Fibroblast of skin of abdomen (primary cell): ENCODE measurements around the gene GFM2. TPM values are rescaled to one million over a fixed set of nuclear protein-coding genes. Genes with fewer than 3 reads are reported as not detected.
"Not testable (repeated sequence)": the region's sequence is repeated elsewhere in the genome, so short reads cannot be mapped to it uniquely, and the experiment has no call there.

Experiments
- DNase-seq: peaks from one replicate; pipeline ENCODE4 v3.0.0-alpha.2; 2013
- polyA plus RNA-seq, 2 experiments: library from polyadenylated mRNA; unstranded; fragments of 120-200 nt; gene quantifications; one replicate each; pipeline ENCODE4 v1.2.1, GENCODE V29; 2013; ENCODE audit not compliant: insufficient read length in 2 of 2

GFM2 gene
- 19.3 TPM for polyA plus RNA-seq (2013, experiment 1 of 2; ENCODE audit: insufficient read length)
- polyA plus RNA-seq (2013, experiment 2 of 2; ENCODE audit: insufficient read length), result 20.2 TPM

DNA sequence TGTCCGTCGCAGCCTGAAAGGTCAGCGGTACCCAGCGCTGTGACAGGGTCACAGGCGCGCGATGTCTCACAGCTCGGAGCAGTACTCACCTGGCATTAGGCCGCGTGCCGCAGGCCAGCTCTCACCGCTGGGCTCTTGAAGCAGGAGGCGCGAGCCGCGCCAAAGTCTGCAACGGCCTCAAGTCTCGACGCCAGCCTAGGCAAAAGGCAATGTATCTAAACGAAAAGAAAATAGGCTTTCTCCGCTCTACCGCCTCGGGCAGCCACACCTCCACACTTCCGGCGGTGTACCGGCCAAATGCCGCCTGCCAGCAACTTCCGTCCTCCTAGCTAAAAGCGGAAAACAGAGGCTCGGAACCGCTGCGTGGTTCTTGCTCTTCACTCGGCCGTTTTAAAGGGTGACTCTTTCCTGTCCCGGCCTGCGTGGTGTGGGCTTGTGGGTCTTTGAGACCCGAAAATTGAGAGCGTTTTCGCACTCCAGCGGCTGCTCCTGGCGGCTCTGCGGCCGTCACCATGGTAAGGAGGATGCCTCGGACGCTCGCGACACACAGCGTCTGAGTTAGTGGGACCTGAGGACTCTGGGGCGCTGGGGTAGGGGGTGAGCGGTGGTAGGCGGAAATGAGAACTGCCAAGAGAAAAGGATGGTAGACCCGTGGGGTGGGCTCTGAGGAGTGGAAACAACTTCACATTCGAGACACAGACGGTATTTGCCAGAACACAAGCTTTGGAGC lies at the start of gene GFM2, which contains the start of gene NSA2:
GFM2 (minus strand) TSS at position 269 of the 730 bp plus-strand sequence. CDS start 3,375 bp downstream, outside the sequence.
NSA2 (plus strand) TSS at position 401 of the 730 bp plus-strand sequence; CDS start at position 513, 112 bp downstream.
- DNase-seq, result peak; percentile 92

DNA sequence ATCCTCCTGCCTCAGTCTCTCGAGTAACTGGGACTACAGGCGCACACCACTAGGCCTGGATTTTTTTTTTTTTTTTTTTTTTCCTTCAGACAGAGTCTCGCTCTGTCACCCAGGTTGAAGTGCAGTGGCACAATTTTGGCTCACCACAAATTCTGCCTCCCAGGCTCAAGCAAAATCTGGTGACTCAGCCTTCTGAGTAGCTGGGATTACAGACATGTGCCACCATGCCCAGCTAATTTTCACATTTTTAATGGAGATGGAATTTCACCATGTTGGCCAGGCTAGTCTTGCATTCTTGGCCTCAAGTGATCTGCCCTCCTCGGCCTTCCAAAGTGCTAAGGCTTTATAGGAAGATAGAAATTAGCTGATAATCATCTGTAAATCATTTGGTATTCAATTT lies 44.0 kb upstream of the GFM2 start:
- no peak for DNase-seq

- DNase-seq, result peak; percentile 36
Measured at GRCh38 chr5:74801941-74802340, 35.0 kb upstream of the GFM2 start.

DNA sequence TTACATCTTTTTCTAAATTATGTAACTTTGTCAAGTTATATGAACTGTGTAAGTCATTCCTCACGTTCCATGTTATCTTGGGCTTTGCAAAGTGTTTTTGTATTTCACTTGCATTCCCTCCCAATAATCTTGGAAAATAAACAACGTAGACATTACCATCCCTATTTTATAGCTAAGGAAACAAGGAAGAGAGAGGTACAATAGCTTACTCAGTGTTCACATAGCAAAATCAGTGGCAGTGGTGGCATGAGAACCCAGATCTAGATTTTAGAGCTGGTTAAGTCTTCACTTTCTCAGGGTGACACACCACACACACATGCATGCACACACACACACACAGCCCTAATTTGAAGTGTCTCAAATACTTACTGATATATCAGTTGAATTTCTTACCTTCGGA lies 34.3 kb upstream of the GFM2 start:
- DNase-seq, result no peak

DNA sequence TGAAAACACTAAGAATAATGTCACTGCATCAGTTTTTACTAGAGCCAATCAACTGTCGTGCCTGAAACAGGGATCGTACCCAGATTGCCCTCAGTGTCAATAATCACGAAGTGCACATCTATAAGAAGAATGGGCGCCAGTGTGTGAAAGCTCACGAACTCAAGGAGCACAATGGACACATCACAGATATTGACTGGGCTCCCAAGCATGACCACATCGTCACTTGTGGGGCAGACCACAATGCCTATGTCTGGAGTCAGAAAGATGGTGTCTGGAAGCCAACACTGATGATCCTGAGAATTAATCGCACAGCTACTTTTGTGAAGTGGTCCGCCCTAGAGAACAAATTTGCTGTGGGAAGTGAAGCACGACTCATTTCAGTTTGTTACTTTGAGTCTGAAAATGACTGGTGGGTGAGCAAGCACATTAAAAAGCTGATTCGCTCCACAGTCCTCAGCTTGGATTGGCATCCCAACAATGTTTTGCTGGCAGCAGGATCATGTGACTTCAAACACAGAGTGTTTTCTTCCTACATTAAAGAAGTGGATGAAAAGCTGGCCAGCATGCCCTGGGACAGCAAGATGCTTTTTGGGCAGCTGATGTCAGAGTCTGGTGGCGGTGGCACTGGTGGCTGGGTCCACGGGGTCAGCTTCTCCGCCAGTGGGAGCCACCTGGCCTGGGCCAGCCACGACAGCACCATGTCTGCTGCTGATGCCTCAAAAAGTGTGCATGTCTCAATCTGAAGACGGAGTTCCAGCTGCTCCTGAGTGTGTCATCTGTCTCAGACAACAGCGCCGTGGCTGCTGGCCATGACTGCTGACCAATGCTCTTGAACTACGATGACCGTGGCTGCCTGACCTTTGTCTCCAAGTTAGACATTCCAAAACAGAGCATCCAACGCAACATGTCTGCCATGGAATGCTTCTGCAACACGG lies 32.3 kb upstream of the GFM2 start:
- DNase-seq, result peak; percentile 30

DNA sequence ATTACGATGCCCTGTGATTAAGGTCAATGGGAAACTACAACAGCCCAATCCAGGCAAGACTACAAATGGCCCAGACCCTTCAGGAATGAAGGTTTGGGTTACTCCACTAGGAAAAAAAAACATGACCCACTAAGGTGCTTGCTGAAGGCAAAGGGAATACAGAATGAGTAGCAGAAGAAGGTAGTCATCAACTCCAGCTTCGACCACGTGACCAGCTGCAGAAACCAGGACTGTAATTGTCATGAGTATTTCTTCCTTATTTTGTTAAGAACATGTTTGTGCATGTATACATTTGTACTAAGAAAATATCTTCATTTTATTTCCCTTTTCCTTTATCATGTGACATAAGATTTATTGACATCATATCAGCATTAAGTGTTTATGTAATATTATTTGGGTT lies 24.8 kb upstream of the GFM2 start:
- DNase-seq, result not testable (repeated sequence)

DNA sequence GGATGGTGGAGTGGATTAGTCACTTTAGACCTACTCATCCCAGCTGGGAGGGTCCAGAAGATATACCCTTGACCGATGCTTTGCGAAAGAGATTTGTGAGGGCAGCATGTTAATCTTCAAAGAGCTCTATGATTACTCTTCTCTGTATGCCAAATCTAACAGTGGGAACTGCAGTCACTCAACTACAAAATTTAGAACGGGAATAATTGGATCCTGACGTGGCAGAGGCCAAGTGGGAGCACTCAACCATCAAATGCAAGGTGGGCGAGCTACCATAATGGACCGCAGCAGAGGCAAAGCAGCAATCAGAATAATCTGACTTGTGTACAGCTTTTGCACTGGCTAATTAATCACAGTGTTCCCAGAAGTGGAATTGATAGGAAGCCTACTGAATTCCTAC lies 20.5 kb upstream of the GFM2 start:
- no peak for DNase-seq

DNA sequence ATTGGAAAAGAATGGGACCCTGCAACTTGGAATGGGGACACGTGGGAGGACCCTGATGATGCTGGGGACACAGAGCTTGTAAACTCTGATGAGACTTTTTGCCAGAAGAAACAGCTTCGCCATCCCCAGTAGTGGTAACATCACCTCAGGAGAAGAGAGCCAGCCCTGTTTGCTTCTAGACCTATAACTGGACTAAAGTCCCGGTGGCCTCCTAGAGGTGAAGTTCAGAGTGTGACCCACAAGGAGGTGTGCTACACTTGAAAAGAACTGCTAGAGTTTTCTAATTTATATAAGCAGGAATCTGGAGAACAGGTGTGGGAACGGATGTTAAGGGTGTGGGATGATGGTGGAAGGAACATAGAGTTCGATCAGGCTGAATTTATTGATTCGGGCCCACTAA lies 19.9 kb upstream of the GFM2 start:
- no peak for DNase-seq

DNA sequence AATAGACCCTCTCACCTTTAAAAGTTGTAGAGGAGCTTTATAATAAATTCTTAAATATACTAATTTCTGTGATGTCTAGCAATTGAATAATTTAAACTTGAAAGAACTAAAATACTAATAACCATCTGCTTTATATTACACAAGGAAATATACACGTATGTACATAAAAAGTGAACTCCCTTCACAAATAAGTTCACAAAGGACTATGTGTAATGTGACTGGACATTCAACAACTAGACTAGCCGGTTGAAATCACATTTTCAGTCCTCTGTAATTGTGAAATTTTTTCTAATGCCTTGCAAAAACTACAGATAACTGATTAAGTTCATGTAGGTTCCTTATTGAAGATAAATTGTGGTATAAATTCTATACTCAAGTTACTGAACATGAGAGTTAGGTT lies 11.7 kb upstream of the GFM2 start:
- no peak for DNase-seq

DNA sequence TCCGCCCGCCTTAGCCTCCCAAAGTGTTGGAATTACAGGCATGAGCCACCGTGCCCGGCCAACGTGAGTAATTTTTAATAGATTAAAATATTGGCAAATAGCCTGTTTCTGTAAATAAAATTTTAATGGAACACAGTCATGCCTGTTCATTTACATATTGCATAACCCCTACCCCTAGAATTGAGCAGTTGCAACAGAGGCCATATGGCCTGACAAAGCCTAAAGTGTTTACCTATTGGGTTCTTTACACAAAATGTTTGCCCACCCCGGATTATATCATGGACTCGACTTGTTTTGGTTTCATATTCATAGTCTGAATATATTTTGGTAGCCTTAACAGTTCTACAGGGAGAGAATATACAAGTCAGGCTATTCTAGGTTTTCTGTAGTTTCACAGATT lies 5.4 kb upstream of the GFM2 start:
- no peak for DNase-seq

GRCh38 chr5:74767579-74767913 lies 629 bp upstream of the GFM2 start:
- DNase-seq, result peak; percentile 29

GRCh38 chr5:74766418-74766848 lies 484 bp downstream of the GFM2 start:
- DNase-seq, result peak; percentile 17

DNA sequence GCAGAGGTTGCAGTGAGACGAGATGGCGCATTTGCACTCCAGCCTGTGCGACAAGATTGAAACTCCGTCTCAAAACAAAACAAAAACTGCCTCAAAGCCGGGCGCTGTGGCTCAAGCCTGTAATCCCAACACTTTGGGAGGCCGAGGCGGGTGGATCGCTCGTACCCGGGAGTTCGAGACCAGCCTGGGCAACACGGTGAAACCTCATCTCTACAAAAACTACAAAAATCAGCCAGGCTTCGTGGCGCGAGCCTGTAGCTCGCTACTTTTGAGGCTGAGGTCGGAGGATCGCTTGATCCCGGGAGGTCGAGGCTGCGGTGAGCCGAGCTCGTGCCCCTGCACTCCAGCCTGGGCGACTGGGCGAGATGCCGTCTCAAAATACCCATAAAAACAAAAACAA lies 988 bp downstream of the GFM2 start:
- no peak for DNase-seq

- DNase-seq, result no peak
Measured at GRCh38 chr5:74765201-74765600, 1.7 kb downstream of the GFM2 start.

DNA sequence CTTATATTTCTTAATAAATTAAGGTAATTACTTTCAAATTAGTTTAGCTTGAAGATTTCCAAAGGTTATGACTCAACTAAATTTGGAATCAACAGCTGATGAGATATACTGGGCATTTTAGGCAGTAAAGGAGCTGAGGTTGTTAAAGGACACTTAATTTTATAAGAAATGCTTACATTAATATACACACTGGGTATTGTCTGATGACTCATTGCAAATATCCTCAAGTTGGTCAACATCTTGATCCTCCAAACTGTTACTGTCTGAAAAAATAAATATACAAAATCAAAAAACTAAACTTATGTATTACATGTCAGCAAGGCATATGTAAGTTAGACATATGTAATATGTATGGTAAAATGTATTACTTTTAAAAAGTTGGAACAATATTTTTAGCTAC lies 3.4 kb downstream of the GFM2 start:
- DNase-seq, result no peak

GRCh38 chr5:74762599-74762998 lies 4.3 kb downstream of the GFM2 start:
- peak; percentile 60 for DNase-seq

GRCh38 chr5:74761241-74761640 lies 5.7 kb downstream of the GFM2 start:
- DNase-seq, result no peak

DNA sequence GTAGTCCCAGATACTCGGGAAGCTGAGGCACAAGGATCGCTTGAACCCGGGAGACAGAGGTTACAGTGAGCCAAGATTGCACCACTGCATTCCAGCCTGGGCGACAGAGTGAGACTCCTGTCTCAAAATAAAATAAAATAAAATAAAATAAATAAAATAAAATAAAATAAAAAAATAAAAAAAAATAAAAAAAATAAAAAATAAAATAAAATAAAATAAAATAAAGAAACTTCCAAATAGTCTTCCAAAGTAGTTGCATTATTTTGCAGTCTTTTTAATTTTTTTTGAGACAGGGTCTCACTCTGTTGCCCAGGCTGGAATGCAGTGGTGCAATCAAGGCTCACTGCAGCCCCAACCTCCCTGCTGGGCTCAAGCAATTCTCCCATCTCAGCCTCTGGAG lies 18.2 kb downstream of the GFM2 start:
- DNase-seq, result not testable (repeated sequence)

DNA sequence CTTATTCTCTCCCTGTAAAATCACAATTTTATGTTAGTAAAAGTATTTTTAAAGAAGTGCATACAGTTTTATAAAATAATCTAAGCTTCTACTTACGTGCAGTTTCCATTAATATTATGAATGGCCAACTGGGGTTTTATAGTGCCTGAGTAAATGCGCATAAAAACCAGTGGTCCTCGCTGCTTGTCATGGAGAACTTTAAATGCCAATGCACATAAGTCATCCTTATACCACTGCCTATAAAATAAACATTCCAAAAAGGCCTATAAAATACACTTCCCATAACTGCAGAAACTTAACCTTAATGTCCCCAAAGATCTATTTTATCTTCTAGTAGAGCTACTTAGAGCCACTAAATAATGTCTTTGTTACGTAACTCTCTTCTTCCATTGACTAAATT lies 28.5 kb downstream of the GFM2 start:
- no peak for DNase-seq

DNA sequence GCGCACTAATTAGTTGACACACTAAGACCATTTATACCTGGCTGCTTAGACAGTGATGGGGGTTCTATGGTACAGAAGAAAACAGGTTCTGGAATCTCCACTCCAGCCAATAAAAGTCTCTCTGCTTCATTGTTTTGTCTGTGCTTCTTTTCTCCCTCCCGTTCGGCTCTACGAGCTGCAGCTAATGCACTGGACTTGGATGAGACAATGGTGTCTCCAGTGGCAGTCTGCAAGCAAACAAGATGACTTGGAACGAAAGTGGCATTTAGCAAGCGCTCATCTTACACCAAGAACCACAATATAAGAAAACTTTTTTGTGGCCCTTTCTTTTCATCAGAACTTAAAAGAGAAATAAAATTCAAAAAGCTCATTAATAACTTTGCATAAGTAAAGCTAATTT lies 30.2 kb downstream of the GFM2 start:
- no peak for DNase-seq

DNA sequence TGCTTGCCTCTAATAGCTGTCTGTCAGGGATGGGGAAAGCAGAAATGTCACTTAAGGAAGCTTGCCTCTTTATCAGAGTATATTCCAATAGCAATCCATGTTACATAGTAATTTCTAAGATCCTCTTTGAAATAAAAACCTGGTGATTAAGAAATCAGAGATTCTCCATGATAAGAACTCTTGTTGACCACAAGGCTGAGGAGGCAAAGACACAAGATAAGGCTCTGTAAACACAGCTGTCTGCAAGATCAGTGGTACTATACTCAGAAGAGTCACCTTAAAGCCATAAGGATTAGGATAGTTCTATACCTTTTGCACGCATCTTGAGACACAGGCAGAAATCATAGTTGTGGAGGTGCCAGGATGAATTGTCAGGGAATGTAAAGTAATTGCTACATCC lies 41.6 kb downstream of the GFM2 start:
- DNase-seq, result no peak

- no peak for DNase-seq
Measured at GRCh38 chr5:74722271-74722670, 44.6 kb downstream of the GFM2 start.

DNA sequence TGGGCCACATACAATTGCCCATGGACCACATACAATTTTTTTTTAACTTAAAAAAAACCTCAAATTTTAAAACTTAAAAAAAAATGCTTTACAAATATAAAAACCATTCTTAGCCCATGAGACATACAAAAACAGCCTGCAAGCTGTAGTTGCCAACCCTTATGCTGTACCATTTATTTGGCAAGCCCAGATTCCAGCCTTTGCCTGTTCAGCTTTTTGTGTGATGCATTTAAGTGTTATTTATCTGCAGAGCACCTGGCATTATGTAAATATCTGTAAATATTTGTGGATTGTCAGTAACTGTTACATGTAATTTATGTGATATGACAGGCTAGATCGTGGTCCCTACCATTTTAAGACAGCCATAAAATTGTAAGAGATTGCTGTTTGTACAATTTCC lies 49.3 kb downstream of the GFM2 start:
- DNase-seq, result no peak

- DNase-seq, result no peak
Measured at GRCh38 chr5:74693191-74693590, 73.7 kb downstream of the GFM2 start.
